Subcutaneous abdominal adipose tissue (tissue), 5 donors: ENCODE data around the gene CLDN20.

Source experiments
- H3K27ac ChIP-seq: one replicate; pipeline ENCODE4 v1.7.0; 2013; ENCODE audit warnings: low read depth, mild to moderate bottlenecking, inconsistent platforms, low read length, moderate library complexity
- H3K27me3 ChIP-seq, 5 donors: one replicate each; pipeline ENCODE4 v1.7.0; 2013; ENCODE audit warnings: low read length in 5 of 5, inconsistent platforms in 1 of 5; ENCODE audit not compliant: control insufficient read depth in 5 of 5, insufficient read depth in 4 of 5
- H3K36me3 ChIP-seq, 5 donors: one replicate each; pipeline ENCODE4 v1.7.0; 2013; ENCODE audit warnings: low read length in 5 of 5; ENCODE audit not compliant: control insufficient read depth in 5 of 5, insufficient read depth in 5 of 5
- H3K4me1 ChIP-seq, 5 donors: one replicate each; pipeline ENCODE4 v1.7.0; 2013; ENCODE audit warnings: low read length in 5 of 5, mild to moderate bottlenecking in 3 of 5, moderate library complexity in 1 of 5; ENCODE audit not compliant: control insufficient read depth in 5 of 5, insufficient read depth in 5 of 5
- H3K4me3 ChIP-seq, 5 donors: one replicate each; pipeline ENCODE4 v1.7.0; 2013; ENCODE audit warnings: low read length in 5 of 5, low read depth in 1 of 5
- H3K9ac ChIP-seq, 5 donors: one replicate each; pipeline ENCODE4 v1.7.0; 2013; ENCODE audit warnings: low read length in 5 of 5, mild to moderate bottlenecking in 4 of 5, moderate library complexity in 3 of 5
- H3K9me3 ChIP-seq, 5 donors: one replicate each; pipeline ENCODE4 v1.7.0; 2013; ENCODE audit warnings: low read length in 5 of 5; ENCODE audit not compliant: control insufficient read depth in 5 of 5
- donor health status: healthy.
- donor health status: healthy.
- donor health status: healthy.
- donor health status: healthy.
- donor health status: healthy.

Gene CLDN20

DNA sequence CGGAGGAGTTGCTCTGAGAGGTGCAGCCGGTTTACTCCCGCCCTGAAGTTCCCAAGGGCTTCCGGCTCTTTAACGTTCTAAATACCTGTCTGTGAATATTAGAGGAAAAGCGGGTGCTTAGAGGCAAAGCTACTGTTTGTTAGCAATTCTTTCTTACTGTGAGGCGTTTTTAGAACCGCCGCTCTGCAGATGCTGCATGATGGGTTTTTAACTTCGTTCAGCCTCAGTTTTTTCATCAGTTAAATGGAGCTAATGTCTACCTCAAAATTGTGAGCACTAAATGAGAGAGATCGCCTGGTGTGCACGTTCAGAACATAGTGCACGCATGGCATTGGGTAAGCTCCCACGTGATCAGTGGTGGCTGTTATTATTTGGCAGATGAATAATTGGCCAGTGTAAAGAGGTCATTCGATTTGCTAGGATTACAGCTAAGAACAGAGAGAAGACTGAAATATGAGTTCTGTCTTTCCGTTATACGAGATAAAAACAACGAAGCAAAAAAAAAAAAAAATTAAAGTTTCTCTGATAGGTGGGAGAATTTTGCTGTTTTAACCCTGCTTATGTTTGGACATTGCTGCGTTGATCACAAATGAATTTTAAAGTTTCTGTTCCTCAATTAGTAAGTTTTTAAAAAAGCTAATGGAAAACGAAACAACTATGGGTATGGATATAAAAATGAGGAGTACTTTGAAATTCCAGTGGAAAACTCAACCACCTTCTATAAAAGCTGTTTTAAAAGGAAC lies 51.1 kb downstream of the CLDN20 start:
- H3K27ac ChIP-seq = peak overlapping the region; percentile 93
- peaks cover 0 to 5% (median 0%) of the 10 kb centered on the region in 5 donors for H3K36me3 ChIP-seq
- H3K27me3 ChIP-seq = no peaks in the 10 kb centered on the region
- H3K4me1 ChIP-seq = peaks cover 6 to 23% (median 18%) of the 10 kb centered on the region in 5 donors
- peak overlapping the region; percentile 86 to 100 (median 98) for H3K4me3 ChIP-seq
- H3K9ac ChIP-seq = peak overlapping the region; percentile 68 to 93 (median 89)
- H3K9me3 ChIP-seq = no peaks in the 10 kb centered on the region

DNA sequence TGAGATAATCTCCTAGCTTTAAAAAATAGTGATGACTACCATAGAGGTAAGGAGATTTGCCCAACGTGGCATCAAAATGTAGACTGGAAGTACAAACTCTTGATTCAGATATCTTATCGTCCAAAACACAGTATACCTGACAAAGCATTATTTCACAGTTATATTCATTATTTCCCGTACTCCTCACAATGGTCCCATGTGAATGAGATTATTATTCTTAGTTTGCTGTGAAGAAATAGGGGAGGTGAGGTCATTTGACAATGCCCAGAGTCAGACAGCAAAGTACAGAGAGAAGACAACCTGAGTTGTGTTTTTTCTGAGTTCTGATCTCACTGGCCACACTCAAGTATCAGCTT lies 51.7 kb downstream of the CLDN20 start:
- Histone ChIP-seq H3K9ac (peak overlapping the region; percentile 68 to 93 (median 89)), H3K4me3 (peak overlapping the region; percentile 86 to 100 (median 98))

DNA sequence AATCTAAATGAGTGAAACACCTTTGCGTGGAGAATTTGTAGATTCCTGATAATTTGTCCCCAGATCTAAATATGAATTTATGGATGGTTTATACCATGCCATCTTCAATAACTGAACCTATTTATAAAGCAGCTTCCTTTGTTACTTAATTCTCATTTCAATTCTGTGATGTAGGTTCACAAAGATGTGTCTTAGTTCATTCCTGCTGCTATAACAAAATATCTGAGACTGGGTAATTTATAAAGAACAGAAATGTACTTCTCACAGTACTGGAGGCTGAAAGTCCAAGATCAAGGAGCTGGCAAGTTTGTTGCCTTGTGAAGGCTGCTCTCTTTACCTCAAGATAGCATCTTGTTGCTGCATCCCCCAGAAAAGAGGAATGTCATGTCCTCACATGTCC lies 52.6 kb downstream of the CLDN20 start:
- peaks cover 6 to 23% (median 18%) of the 10 kb centered on the region in 5 donors for H3K4me1 ChIP-seq
- no peak overlapping the region for H3K9ac ChIP-seq
- H3K36me3 ChIP-seq = no peaks in the 10 kb centered on the region
- no peak overlapping the region for H3K27ac ChIP-seq
- H3K27me3 ChIP-seq = no peaks in the 10 kb centered on the region
- H3K4me3 ChIP-seq = no peak overlapping the region
- H3K9me3 ChIP-seq = no peaks in the 10 kb centered on the region

More for the DNA sequence above, 51.7 kb downstream of the CLDN20 start:
- no peaks in the 10 kb centered on the region for H3K27me3 ChIP-seq
- peaks cover 0 to under 1% (median 0%) of the 10 kb centered on the region in 5 donors for H3K36me3 ChIP-seq
- H3K4me1 ChIP-seq = peaks cover 6 to 23% (median 18%) of the 10 kb centered on the region in 5 donors
- no peaks in the 10 kb centered on the region for H3K9me3 ChIP-seq
- peak overlapping the region; percentile 93 for H3K27ac ChIP-seq

DNA sequence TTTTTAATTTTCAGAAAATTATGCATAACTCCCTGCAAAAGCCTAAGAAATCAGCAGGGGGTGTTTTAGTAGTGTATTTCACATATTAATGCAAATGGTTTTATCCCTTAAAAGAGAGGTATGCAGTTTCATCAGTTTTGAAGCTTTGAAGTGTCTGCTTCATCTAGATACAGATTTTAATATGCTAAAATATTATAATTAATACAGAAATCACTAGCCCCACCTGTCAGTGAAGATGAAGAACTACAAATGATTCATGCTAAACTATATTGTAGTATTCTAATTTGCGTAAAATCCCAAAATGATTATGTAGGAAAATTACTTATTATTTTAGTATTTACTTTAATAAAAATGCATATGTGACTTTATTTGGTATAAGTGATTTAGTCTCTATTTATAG lies 53.4 kb downstream of the CLDN20 start:
- Histone ChIP-seq H3K27ac (no peak overlapping the region), H3K36me3 (no peaks in the 10 kb centered on the region), H3K27me3 (no peaks in the 10 kb centered on the region), H3K9me3 (no peaks in the 10 kb centered on the region), H3K4me3 (no peak overlapping the region), H3K9ac (no peak overlapping the region), H3K4me1 (peaks cover 6 to 23% (median 18%) of the 10 kb centered on the region in 5 donors)

DNA sequence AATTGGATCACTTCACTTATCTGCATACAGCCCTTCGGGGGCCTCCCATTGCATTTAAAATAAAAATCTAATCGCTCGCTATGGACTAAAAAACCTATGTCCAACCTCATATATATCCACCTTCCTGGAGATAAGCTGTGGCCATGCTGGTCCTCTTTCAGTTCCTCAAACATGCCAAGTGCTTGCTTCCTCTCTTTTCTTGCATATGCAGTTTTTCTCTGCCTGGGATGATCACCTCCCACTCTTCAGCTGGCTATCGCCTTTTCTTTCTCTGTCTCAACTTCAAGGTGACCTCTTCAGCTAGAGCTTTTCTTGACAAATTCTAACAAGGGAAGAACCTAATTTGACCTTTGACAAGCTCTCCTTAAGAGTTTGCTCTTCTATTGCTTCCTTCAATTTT lies 56.1 kb downstream of the CLDN20 start:
- Histone ChIP-seq H3K36me3 (no peaks in the 10 kb centered on the region), H3K9ac (no peak overlapping the region), H3K4me3 (peak overlapping the region in 3 of 5 donors; percentile 32 to 47 (median 35)), H3K27me3 (no peaks in the 10 kb centered on the region), H3K4me1 (peaks cover 2 to 10% (median 7%) of the 10 kb centered on the region in 5 donors), H3K27ac (no peak overlapping the region), H3K9me3 (no peaks in the 10 kb centered on the region)

DNA sequence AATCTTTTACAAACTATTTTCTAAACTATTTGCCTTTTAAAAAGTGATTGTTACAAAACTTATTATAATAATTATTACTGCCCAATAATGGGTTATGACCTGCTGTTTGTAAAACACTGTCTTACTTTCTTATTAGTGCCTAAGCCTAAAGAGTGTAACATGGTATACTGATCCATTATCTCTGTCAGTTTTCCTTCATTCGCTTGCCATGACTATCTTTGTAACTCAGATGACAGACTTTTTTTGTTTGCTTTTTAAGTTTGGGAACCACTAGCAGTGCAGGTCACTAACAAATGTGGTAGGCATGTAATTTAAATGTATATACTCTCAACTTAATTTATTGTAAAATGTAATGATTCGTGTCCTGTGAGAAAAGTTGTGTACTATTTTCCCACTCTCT lies 60.4 kb downstream of the CLDN20 start:
- Histone ChIP-seq H3K4me3 (no peak overlapping the region), H3K4me1 (no peaks in the 10 kb centered on the region), H3K9ac (no peak overlapping the region), H3K36me3 (no peaks in the 10 kb centered on the region), H3K9me3 (no peaks in the 10 kb centered on the region), H3K27me3 (no peaks in the 10 kb centered on the region), H3K27ac (no peak overlapping the region)

DNA sequence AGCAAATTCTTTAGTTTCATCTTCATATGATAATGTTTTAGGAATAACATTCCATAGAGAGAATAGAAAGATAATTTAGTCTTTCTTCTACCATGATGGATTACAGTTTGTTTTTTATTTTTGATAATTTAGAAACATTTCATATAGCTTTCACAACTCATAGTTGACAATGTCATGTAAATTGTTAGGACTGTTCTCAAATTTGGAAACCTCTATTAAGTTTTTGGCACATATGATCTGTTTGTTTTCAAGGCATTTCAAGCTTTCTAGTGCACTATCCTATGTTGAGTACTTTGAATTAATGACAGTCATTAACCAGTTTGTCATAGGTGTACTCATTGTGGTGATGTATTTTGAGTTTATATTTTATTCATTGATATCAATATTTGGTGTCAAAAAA lies 61.2 kb downstream of the CLDN20 start:
- Histone ChIP-seq H3K27ac (no peak overlapping the region), H3K9me3 (no peaks in the 10 kb centered on the region), H3K4me1 (no peaks in the 10 kb centered on the region), H3K27me3 (no peaks in the 10 kb centered on the region), H3K4me3 (no peak overlapping the region), H3K9ac (no peak overlapping the region), H3K36me3 (no peaks in the 10 kb centered on the region)

DNA sequence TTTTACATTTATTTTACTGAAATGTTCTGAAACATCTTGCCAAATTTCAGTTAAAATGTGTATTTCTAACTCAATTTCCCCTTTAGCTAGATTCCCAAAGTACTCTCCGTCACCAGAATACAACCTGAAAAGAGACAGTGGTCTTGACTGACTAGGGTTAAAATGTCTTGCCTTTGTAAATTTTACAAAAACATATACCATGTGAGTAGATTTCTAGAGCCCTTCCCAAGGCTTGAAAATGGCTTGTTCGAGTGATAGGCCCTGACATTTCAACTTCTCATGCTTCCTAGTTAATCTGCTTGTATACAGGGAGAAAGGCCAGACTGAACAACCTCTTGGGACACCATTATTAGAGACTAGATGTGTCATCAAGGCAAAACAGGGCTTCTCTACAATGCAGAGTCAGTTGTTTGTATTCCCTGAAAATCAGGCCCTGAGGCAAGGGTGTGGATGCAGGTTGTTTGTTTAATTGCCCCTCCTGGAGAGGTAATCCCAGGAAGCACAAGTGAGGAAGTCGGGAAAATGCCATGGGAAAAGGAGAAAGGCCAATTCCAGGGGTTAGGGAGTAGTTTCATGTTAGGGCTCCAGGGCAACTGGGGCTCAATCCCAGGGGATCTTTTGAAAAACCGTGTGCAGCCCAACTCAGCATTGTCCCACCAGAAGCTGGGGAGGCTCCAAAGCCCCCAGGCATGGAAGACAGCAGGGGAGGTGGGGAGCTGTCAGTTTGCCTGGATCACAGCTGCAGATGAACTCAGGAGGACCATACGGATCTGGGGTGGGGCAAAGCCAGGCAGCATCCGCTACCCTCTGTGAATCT lies 62.1 kb downstream of the CLDN20 start:
- H3K27ac ChIP-seq = no peak overlapping the region
- H3K36me3 ChIP-seq = no peaks in the 10 kb centered on the region
- no peaks in the 10 kb centered on the region for H3K9me3 ChIP-seq
- H3K4me3 ChIP-seq = no peak overlapping the region
- H3K27me3 ChIP-seq = no peaks in the 10 kb centered on the region
- no peak overlapping the region for H3K9ac ChIP-seq
- no peaks in the 10 kb centered on the region for H3K4me1 ChIP-seq
